GM18873 (cell line): ENCODE data around the gene ERMAP.
A peak's percentile ranks its signal among the peaks of the same experiment; 100 is the strongest.

Experiments
- ATAC-seq: cut with Tn5 transposase; IDR thresholded peaks from one replicate; pipeline ENCODE4 v1.9.1; 2021; ENCODE audit warnings: mild to moderate bottlenecking, moderate library complexity, moderate number of reproducible peaks; ENCODE audit not compliant: unreplicated experiment, low FRiP score

ERMAP gene, protein sequence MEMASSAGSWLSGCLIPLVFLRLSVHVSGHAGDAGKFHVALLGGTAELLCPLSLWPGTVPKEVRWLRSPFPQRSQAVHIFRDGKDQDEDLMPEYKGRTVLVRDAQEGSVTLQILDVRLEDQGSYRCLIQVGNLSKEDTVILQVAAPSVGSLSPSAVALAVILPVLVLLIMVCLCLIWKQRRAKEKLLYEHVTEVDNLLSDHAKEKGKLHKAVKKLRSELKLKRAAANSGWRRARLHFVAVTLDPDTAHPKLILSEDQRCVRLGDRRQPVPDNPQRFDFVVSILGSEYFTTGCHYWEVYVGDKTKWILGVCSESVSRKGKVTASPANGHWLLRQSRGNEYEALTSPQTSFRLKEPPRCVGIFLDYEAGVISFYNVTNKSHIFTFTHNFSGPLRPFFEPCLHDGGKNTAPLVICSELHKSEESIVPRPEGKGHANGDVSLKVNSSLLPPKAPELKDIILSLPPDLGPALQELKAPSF

DNA sequence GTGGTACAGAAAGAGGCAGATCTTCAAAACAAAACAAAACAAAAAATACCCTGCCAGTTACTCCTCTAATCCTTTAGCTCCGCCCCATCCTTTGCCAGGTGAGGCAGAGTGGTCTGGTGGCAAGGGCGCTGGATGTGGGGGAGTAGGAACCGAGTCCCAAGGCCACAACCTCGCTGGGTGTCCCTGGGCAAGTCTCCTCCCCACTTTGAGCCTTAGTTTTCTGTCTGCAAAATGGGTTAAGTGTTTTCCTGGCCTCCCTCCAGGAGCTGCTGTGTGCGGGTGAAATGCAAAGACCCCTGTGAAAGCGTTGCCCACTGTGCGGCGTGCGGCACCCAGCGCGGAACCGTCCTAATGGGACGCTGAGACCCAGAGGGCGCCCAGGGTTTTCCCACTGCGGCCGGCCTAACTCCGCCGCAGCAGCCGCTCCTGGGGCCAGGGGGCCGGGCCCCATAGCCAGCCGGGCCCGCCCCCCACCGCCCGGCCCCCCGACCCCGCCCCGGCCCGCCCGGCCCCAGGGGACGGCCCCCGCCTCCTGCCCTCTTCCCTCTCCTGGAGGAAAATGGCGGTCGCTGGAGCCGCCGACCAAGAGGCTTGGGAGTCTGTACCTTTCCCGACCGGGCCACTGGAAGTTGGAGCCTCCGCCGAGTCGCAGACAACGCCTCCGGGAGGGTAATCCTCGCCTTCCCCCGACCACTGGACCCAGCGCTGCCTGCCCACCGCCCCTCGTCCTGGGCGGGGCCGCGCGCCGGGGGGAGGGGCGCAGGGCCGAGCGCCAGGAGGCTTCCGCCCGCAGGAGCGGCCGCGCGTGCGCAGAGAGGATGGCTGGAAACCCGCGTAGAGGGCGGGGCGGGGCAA, at the start of gene ERMAP, which contains the start of gene SVBP:
ERMAP (plus strand) TSS at position 538 of the 855 bp plus-strand sequence. CDS start 13,327 bp downstream, outside the sequence.
SVBP (minus strand) TSS at position 813 of the 855 bp plus-strand sequence. CDS start 853 bp downstream, outside the sequence.
- ATAC-seq: peak; percentile 66

DNA sequence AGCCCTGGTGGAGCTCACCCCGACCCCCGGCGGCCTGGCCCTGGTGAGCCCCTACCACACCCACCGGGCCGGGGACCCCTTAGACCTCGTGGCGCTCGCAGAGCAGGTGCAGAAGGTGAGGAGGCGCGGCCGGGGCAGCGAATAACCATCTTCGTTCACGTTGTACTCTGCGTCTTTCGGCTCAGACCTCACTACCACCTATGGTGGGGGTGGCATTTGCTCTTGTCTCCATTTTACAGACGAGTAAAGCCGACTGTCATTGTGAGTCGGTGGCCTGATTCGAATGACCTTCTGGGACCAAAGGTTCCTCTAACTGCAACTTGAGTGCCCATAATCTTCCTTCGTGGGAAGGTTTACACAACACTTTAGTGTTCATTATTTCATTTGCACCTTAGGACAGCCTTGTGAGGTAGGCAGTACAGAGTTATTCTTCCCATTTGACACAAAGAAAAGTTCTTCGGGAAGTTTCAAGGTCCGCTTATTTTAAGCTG, 49.4 kb upstream of the ERMAP start:
- ATAC-seq: no peak

DNA sequence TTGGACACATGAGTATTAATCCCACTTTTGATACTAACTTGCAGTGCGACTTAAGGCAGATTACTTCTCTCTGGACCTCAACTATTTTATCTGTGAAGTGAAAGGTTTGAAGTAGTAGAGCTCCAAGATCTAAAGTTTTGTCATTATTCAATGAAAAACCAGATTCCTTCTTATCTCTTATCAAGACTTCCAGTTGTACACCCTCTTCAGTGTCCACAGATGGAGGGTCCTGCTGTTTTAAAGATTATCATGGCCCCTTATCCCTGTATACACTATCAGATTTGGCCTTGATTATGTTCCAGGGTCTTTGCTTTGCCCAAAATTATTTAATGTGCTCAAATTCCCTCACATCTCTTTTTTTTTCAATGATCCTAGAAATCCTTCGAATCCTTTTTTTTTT, 48.8 kb upstream of the ERMAP start:
- no peak for ATAC-seq

DNA sequence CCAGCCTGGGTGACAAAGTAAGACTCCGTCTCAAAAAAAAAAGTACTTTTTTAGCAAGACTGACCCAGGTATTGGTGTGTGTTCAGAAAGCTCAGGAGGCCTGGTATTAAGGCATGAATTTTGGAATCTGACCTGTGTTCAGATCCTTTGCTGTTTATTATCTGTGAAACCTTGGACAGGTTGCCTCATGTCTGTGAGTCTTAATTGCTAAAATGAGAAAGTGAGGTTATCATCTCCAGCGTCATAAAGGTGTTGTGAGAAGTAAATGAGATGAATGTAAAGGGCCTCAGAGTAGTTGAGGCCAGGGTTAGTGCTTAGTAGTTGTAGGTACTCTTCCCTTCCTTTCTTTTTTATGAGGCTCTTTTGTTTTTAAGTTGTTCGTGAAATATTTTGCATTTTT, 47.1 kb upstream of the ERMAP start:
- ATAC-seq: no peak

DNA sequence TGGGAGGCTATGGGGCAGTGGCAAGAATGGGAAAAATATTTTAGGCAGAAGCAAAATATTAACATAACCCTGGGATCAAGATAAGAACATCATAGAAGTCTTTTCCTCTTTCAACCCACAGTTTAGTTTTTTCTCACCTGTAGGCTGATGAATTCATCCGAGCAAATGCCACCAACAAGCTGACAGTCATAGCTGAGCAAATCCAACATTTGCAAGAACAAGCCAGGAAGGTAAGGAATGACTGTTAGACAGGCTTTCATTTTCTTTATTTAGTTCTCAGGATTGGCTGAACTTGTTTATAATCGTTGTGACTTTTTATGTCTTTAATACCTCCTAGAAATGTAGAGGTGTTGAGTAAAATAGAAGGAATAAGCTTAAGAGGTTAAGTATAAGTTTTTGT, 43.5 kb upstream of the ERMAP start:
- no peak for ATAC-seq

DNA sequence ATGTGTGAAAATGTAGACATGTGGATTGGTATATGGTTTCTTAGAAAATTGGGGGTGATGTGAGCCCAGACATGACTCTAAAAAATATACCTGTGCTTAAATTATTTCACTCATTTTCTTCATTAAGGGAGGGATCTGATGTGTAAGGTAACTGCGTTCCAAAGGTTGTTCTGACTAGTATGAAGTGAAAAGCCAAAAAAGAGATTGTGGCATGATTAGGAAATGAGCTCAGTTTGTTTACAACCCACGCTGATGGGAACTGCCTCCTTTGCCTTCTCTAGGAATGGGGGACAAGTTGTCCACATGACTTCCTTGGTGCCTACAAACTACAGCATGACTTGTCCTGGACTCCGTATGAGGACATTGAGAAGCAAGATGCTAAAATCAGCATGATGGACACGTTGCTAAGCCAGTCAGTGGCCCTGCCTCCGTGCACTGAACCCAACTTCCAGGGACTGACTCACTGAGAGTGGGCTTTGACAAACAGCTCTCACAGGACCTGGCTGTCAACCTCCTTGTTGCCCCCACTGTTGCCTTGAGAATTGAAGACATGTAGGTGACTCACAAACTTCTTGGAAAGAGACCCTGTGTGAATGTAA, 41.9 kb upstream of the ERMAP start:
- no peak for ATAC-seq

DNA sequence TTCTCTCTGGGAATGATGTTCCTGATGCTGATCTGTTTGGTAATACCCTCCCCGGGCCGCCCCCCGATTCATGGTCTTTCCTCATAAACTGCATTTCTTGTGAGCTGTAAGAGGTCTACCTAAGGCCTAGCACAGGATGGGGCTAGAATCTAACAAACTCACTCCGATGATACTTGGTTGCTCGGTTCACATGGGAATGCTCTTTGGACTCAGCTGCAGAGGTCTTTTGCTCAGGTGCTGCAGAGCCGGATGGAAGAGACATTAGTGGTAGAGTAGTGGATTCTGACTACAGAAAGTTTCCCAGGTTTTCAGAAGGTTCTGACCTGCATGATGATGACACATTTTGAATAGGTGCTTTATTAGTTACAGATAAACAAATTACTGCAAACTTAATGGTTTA, 40.4 kb upstream of the ERMAP start:
- ATAC-seq: no peak

DNA sequence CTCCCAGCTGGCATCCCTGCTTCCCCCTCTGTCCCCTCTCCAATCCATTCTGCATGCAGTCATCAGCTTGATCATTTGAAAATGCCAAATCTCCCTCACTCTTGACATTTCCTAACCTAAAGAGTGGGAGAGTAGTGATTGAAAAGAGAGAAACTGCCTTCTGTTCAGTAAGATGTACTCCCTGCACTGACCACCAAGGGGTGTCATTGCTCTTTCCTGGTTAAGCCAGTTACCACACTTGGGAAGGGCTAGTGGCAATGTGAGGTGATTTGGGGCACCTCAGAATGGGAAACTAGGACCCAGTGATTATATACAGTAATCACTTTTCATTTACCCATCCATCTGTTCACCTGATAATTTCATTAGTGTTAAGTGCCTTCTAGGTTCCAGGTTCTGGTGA, 39.1 kb upstream of the ERMAP start:
- no peak for ATAC-seq

DNA sequence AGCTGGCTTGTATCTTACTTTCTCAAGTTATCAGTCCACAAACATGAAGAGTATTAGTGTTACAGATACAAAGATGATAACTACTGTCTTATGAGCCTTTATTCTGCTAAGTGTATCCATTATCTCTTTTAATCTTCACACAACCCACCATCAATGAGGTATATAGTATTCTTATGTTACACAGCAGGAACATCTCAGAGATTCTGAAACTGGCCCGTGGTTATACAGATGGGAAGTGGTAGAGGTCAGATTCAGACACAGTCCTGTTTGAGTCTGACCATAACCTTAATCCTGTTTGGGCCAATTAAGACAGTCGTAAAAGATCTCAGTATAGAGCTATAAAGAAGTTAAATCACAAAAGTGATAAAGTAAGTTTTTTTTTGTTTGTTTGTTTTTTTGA, 37.2 kb upstream of the ERMAP start:
- no peak for ATAC-seq

DNA sequence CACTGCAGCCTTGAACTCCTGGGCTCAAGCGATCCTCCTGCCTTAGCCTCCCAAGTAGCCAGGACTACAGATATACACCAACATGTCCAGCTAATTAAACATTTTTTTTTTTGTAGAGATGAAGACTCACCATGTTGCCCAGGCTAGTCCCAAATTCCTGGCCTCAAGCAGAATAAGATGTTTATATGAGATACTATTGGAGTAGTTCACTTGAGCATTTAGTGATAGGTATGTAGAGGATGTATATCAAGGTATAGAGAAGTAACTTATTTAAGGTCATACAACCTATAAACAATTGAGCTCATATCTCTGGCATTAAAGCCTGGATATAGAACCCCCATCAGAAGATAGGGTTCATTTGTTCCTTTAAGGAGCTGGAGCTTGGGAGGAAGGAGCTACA, 36.7 kb upstream of the ERMAP start:
- ATAC-seq: no peak

DNA sequence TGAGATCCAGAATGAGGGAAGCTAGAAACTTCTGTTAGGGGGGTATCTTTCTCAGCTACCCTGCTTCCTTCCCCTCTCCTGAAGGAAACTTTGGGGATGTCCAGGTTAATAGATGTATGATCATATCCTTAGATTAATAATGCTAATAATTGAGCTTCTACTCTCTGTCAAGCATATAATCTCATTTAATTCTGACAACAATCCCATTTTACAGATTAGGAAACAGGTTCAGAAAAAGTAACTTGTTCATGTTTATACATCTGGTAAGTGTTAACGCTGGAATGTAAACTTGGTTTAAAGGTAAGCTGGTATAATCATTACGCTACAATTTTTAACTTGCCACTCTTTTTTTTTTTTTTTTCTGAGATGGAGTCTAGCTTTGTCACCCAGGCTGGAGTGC, 33.8 kb upstream of the ERMAP start:
- no peak for ATAC-seq

DNA sequence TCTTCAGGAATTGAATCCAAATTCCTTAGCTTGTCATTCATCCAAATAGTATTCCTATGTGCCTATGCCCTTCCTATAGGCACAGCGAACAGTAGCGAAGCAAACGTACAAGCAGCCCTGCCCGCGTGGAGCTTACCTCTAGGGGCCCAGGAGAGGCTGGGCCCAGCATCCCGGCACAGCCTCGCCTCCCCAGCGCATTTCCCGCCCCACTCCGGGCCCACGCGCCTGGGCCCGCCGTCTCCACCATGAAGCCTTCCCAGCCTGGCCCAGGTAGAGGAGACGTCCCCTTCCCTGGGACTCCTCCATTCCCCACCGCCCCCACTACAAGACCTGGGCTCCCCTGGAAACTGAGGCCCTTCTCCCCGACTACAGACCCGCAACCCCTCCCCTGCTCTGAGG, 32.4 kb upstream of the ERMAP start:
- no peak for ATAC-seq

DNA sequence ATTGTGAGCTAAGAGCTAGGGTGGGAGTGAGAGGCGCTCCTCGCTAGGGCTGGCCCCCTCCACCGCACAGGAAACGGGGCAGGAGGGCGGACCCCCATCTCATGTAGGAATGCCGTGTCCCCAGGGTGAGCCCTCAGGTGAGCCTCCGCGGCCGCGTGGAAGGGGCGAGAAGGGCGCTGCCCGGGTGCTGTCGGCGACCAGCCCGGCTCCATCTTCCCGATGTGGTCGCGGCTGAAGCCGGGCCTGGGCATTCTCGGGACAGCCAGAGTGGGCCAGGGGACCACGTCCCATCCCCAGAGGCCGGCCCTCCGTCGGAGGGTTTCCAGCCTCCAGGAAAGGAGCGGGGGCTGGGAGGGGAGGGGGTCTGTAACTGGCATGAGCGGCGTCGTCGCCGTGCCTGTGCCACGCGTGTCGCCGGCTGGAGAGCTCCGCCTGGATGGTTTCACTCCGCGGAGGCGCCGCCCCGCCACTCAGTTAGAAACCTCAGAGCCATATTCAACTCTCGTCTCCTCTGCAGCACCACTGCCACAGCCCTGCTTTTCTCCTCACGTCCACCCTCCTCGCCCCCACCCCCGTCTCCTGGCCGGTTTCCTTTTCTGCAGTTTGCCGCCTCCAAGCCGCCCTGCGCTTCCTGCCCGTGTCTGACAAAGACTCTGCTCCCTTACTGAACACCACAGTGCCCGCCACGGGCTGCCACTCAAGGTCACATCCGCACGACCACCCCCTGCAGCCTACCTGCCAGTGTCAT, 31.8 kb upstream of the ERMAP start, which contains the start of gene TMEM269:
TMEM269 (plus strand) TSS at position 46 of the 748 bp plus-strand sequence. CDS start 4,903 bp downstream, outside the sequence.
- ATAC-seq: no peak

DNA sequence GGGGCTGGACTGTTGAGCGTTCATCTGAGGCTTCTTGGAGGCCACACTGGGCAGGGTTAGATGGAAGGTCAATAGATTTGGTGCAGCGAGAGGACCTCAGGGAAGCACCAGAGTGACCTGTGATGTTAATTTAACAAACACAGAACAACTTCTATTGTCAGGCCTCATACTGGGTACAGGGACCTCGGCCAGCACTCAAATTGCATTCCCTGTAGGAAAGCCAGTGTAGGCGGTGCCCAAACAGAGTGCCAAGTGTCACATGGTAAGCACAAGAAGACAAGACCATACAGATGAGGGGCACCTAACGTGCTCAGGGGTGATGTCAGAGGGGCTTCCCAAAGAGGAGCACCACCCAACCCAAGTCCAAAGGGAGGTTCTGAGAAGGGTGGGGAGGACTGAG, 30.8 kb upstream of the ERMAP start:
- no peak for ATAC-seq

DNA sequence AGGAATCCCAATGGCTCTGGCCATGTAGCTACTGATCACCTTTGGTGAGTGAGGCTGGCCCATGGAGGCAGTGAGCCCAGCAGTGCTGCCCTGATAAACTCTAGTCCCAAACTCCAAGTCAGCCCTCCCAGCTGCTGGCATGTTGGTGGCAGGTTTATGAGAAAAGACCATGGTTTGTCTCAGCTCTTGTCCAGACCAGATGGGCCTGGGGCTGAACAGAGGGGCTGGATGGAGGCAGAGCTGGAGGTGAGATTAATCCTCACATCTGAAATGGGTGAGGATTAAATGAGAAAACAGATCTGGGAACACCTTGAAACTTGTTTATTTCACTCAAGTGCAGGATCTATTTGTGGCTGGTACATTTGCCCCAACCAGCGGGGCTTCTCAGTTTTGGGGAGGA, 28.9 kb upstream of the ERMAP start:
- ATAC-seq: no peak

DNA sequence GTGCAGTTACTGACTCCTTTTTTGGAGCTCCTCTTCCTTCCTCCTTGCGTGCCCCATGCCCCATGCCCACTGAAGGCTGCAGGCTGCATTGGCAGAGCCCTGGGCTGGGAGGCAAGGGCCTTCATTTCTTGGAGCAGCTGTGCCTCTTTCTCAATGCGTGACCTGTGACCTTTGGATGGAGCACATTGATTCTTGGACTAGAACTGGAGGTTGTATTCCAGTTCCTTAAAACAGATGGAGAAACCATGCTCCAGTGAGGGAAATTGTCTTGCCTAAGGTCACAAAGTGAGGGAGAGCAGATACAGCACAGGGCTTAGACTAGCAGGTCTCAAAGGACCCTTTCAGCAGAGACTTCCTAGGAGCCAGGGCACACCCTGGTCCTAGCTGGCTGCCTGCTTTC, 23.1 kb upstream of the ERMAP start:
- no peak for ATAC-seq

DNA sequence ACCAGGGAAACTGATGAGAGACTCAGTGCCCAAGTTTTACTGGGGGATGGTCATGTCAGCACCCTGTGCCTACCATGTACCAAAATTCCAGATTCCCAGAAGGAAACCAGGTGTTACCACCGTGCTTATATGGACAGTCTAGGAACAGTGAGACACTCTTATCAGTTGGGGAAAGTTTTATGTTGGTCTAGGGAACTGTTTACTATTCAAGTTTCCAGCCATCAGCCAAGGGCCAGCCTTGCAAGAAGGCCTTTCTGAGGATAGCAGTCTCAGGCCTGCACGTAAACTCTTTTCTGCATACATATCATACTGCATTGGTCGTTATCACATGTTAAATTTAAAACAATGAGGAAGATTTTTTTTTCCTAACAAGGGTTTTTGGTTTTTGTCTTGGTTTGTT, 19.5 kb upstream of the ERMAP start:
- ATAC-seq: no peak

DNA sequence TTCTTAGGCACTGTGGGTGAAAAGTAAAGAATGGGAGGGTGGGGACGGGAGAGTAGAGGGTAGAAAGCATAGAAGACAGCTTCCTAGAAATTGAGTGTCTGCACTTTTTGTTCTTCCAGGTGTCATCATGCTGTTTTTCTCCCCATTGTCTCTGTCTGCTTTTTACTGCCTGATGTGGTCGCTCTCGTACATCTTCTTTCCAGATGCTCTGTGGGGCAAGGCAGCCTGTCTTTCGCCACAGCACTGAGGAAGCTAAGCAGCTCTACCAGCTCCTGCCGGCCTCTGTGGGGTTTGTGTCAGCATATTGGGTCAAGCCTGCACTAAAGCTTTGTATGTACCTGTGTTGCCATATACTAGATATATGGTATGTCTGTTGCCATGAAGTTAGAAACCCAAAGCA, 18.9 kb upstream of the ERMAP start:
- ATAC-seq: no peak

DNA sequence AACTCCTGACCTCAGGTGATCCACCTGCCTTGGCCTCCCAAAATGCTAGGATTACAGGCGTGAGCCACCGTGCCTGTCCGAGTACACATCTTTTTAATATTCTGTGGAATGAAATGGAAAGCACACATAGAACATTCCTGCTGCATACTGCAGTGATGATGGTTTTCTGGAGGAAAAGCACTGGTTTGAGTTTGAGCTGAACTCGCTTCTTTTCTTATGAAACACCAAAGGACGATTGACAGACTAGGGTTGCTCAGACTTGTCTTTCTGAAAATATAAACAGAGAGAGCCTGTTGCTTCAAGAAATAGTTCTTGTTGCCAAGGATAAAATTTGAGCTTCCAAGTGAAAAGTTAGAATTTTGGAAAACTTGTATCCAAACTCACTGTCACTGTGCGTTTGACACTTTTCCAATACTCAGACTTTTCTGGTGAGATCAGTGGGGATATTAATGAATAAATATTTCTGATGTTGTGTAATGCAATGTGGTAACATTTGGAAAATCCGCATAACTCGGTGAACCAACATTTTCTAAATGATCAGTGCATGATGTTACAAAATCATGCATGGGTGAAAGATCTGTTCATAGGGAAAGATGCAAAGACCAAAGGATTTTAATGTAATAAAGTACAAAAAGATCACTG, 15.0 kb upstream of the ERMAP start:
- no peak for ATAC-seq

DNA sequence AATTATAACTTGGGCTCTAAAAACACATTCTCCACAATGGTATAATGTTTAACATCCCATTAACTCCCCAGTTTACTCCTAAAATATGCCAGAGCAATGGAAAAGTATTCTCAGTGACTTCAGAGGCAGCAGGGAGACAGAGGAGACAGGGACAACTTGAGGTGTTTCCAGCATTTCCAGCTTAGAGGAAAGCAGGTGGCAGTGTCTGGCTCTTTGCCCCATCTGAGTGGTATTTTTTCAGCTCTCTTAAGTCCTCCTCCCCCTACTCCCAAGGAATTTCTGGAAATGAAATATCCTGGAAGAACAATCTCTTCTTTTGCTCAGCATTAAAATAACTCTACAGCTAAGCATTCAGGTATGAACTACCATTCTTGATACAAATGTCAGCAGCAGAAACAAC, 10.8 kb upstream of the ERMAP start:
- ATAC-seq: no peak
